ENCODE data around the gene POLR3G.

The POLR3G gene

GRCh38 chr5:90549223-90549622 lies 74.6 kb downstream of the POLR3G start:
- FAIRE-seq (no peak), DNase-seq (ENCODE audit: extremely low spot score, insufficient read length, low read depth) (no peak)

DNA sequence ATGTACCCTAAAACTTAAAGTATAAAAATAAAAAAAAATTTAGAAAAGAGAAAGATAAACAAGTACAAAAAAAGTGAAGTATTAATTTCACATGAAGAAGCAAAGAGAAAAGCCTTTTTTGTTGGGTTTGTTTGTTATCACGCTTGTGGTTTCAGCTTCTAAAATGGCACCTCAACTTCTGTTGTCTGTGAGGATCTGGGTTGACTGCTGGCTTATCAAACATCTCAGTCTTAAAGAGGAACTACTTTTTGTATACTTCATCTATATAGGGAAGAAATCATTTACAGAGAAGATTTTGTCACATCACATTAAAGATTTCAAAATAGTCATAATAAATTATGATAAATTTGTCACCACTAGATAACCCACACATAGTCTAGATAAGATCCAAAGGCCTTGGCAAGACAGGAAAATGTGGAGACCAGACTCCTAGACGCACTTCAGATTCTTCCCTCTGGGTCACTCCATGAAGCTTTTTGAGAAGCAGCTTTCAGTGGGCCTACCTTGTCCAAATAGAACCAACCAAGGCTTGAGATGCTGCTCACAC lies 75.1 kb downstream of the POLR3G start:
- FAIRE-seq (no peak), DNase-seq (ENCODE audit: extremely low spot score, insufficient read length, low read depth) (no peak)

DNA sequence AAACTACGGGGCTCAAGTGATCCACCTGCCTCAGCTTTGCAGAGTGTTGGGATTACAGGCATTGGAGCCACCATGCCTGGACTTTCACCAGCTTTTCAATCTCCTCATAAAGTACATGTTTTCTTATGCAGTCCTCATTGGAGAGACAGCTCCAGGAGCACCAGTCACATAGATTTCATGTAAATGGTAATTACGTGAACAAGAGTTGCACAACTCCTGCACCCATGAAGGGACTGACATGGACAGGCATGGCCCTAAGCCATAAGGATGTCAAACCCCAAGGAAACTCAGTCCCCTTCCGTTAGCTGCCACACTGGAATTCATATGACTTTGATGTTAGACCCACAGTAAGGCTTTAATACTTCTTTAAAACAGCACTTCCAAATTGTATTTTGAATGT lies 76.3 kb downstream of the POLR3G start:
- no peak for DNase-seq (ENCODE audit: extremely low spot score, insufficient read length, low read depth)
- no peak for FAIRE-seq

- FAIRE-seq, result no peak
- DNase-seq (ENCODE audit: extremely low spot score, insufficient read length, low read depth), result no peak
These were observed 76.7 kb downstream of the POLR3G start for GRCh38 chr5:90551376-90551775.

DNA sequence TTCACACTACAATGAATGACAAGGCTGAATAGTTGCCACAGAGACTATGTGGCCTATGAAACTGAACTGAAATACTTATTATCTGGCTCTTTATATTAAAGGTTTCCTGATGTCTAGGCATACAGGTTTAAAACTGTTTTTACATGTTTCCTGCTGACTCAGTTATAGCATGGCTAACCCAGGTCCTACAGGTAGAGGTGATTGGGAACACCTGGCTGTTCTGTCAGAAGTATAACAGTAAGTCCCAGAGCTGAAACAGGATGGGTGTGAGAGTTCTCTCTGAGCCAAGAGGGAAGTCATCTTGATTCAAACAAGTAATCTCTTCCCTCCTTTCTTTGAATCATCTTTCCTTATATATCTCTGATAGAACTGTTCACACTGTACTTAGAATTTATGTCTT lies 79.0 kb downstream of the POLR3G start:
- FAIRE-seq (no peak), DNase-seq (ENCODE audit: extremely low spot score, insufficient read length, low read depth) (no peak)

- no peak for FAIRE-seq
- DNase-seq (ENCODE audit: extremely low spot score, insufficient read length, low read depth), result no peak
These were observed 79.8 kb downstream of the POLR3G start for GRCh38 chr5:90554358-90555006.

DNA sequence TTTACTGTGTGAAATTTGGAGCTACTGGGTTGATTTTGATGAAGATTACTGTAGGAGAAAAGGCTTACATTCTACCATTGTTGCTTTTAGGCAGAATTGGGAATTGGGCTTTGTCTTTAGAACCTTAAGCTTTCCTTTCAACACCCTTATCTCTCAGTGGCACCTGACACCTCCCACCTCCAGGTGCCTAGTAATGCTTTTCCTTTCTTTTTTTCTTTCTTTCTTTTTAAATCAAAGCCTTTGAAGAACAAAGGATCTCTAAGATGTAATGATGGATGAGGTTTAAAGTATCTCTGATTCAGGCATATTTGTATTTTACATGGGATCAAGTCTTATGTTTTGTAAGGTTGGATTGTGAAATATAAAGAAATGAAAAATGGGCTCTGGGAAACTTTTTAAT lies 81.0 kb downstream of the POLR3G start:
- DNase-seq (ENCODE audit: extremely low spot score, insufficient read length, low read depth) (no peak), FAIRE-seq (no peak)

DNA sequence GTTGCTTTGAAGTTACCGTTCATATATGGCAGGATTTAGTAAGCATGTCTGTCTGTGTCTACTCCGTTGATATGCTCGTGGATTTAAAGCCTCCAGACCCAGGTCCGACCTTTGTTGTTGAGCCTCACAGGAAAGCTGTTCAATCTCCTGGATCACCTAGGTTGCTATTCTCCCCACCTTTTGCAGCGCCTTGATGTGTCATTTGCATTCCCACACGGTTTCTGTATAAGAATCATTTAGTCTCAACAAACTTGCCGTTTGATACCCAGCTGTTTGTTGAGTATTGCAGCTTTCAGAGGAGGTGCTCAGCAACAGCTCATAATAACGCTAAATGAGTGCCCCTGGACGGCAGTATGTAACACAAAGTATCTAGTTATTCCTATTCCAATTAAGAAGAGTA lies 82.7 kb downstream of the POLR3G start:
- DNase-seq (ENCODE audit: extremely low spot score, insufficient read length, low read depth), result no peak
- FAIRE-seq, result no peak

- FAIRE-seq (no peak), DNase-seq (ENCODE audit: extremely low spot score, insufficient read length, low read depth) (no peak)
These were observed 83.2 kb downstream of the POLR3G start for GRCh38 chr5:90557871-90558270.

- DNase-seq (ENCODE audit: extremely low spot score, insufficient read length, low read depth) (no peak), FAIRE-seq (no peak)
These were observed 83.9 kb downstream of the POLR3G start, which contains the start of gene ADGRV1 for GRCh38 chr5:90558344-90559192. TSS of gene ADGRV1 (plus strand) at chr5:90558797. CDS start at chr5:90558896, 99 bp downstream.

- no peak for FAIRE-seq
- DNase-seq (ENCODE audit: extremely low spot score, insufficient read length, low read depth), result no peak
These were observed 86.1 kb downstream of the POLR3G start for GRCh38 chr5:90560771-90561170.

DNA sequence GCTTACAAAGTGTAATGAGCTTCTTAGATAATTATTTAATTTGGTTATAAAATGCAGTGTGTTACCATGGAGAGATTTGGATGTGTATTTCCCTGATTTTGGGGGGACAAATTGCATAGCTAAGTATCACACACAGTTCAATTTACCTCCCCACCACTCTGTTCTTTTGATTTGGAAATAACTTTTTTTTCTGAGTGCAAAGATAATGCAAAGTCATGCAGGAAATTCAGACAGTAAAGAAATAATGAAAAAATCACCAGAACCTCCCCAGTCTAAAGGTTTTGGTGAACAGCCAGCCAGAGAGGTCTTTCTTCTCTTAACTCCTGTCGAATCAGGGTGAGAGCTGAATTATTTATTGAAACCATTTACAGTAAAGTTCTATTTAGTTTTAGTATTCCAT lies 87.1 kb downstream of the POLR3G start:
- DNase-seq (ENCODE audit: extremely low spot score, insufficient read length, low read depth), result no peak
- no peak for FAIRE-seq

GRCh38 chr5:90562341-90562740 lies 87.7 kb downstream of the POLR3G start:
- DNase-seq (ENCODE audit: extremely low spot score, insufficient read length, low read depth) (no peak), FAIRE-seq (no peak)

DNA sequence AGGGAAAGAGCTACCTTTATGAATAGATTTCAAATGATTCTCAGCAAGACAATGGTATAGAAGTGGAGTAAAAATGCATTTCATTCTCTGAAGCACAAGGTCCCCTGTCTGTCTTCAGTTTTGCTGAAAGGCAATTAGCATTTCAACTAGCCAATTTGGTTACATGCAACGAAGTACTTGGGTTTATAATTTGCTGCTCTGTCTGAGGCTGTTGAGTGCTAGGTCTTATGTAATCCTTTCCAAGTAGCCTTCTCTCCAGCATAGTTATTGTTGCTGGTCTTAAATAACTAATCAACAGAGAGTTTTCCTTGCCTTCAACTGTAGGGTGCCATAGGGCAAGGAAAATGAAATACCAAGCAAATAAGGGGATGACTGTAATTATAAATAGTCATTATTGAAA lies 88.4 kb downstream of the POLR3G start:
- no peak for DNase-seq (ENCODE audit: extremely low spot score, insufficient read length, low read depth)
- no peak for FAIRE-seq
